Retinal pigment epithelial cell (primary cell): ENCODE results near the gene PNLIPRP1.

Source experiments
- DNase-seq: peaks from one replicate; pipeline ENCODE4 v3.0.0-alpha.2; 2010; ENCODE audit warnings: low read depth
- H3K4me3 ChIP-seq: 2 replicates; pipeline ENCODE4 v1.5.1; 2011; ENCODE audit warnings: mild to moderate bottlenecking, low read length, control low read depth, moderate library complexity
- CTCF ChIP-seq: conservative IDR thresholded peaks from 2 replicates; pipeline ENCODE4 v1.5.1; 2011; ENCODE audit warnings: low read depth, low read length, control low read depth, inconsistent platforms

PNLIPRP1 gene

GRCh38 chr10:116610443-116611152, 19.8 kb downstream of the PNLIPRP1 start:
- H3K4me3 ChIP-seq, result no peak overlapping the region
- TF ChIP-seq CTCF, result no peak
- no peak for DNase-seq

GRCh38 chr10:116611153-116611545, 20.4 kb downstream of the PNLIPRP1 start:
- TF ChIP-seq CTCF, result no peak
- no peak for DNase-seq
- no peak overlapping the region for H3K4me3 ChIP-seq

GRCh38 chr10:116612107-116612769, 21.5 kb downstream of the PNLIPRP1 start:
- no peak overlapping the region for H3K4me3 ChIP-seq
- DNase-seq, result no peak
- TF ChIP-seq CTCF, result no peak

GRCh38 chr10:116613471-116613870, 22.7 kb downstream of the PNLIPRP1 start:
- DNase-seq, result no peak
- no peak for TF ChIP-seq CTCF
- H3K4me3 ChIP-seq, result no peak overlapping the region

- TF ChIP-seq CTCF, result no peak
- no peak for DNase-seq
- H3K4me3 ChIP-seq, result no peak overlapping the region
Observed at GRCh38 chr10:116614796-116615195, 24.0 kb downstream of the PNLIPRP1 start.

GRCh38 chr10:116615199-116615776, 24.5 kb downstream of the PNLIPRP1 start:
- TF ChIP-seq CTCF, result no peak
- no peak for DNase-seq
- no peak overlapping the region for H3K4me3 ChIP-seq
